SK-N-SH (cell line): ENCODE results near the gene LSR.

Source experiments
- EZH2phosphoT487 ChIP-seq: fragments of 200-600 bp; sonication (generic); IDR thresholded peaks from 2 replicates; pipeline ENCODE4 v1.6.1; 2017; ENCODE audit warnings: low read depth, mixed run types, mild to moderate bottlenecking, antibody characterized with exemption, moderate library complexity, borderline replicate concordance
- GABPA ChIP-seq: IDR thresholded peaks from 2 replicates; pipeline ENCODE4 v1.4.0; 2012; ENCODE audit warnings: low read depth, mild to moderate bottlenecking
- NFIC ChIP-seq: IDR thresholded peaks from 2 replicates; pipeline ENCODE4 v1.4.0; 2012; ENCODE audit warnings: borderline replicate concordance
- NRF1 ChIP-seq: IDR thresholded peaks from 2 replicates; pipeline ENCODE4 v1.6.1; 2012; ENCODE audit warnings: low read depth, mild to moderate bottlenecking, low read length
- POLR2AphosphoS5 ChIP-seq: IDR thresholded peaks from 2 replicates; pipeline ENCODE4 v1.6.1; 2012; ENCODE audit warnings: low read depth, low read length
- RAD21 ChIP-seq: IDR thresholded peaks from 2 replicates; pipeline ENCODE4 v1.6.1; 2012; ENCODE audit warnings: mild to moderate bottlenecking, low read length
- TCF12 ChIP-seq: IDR thresholded peaks from 2 replicates; pipeline ENCODE4 v1.4.0; 2012
- TF ChIP-seq, protein P1 (sequence below): fragments of 200-600 bp; sonication (generic); IDR thresholded peaks from 2 replicates; pipeline ENCODE4 v1.6.1; 2017; ENCODE audit warnings: antibody characterized with exemption, mild to moderate bottlenecking, moderate library complexity
- TF ChIP-seq, protein P2 (sequence below): IDR thresholded peaks from 2 replicates; pipeline ENCODE4 v1.6.1; 2012; ENCODE audit warnings: mild to moderate bottlenecking, low read depth, low read length, moderate library complexity
- TF ChIP-seq, protein P3 (sequence below): IDR thresholded peaks from 2 replicates; pipeline ENCODE4 v1.4.0; 2012; ENCODE audit warnings: low read depth
- TF ChIP-seq, protein P4 (sequence below): fragments of 150-350 bp; IDR thresholded peaks from 2 replicates; pipeline ENCODE4 v1.6.1; 2016; ENCODE audit warnings: mild to moderate bottlenecking, low read depth, low read length

DNA sequence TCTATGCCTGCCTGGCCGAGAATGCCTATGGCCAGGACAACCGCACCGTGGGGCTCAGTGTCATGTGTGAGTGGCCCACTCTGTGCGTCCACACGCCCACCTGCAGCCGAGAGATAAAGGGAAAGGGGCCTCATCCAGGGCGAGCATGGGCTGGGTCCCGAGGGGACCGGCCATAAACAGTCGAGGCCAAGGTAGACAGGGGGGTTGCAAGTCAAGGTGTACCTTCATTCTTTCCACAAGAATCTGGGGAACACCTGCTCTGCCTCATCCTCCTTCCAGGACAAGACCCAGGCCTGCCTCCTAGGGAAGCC is 51.5 kb downstream of the LSR start:
- TF ChIP-seq, protein P1, sequence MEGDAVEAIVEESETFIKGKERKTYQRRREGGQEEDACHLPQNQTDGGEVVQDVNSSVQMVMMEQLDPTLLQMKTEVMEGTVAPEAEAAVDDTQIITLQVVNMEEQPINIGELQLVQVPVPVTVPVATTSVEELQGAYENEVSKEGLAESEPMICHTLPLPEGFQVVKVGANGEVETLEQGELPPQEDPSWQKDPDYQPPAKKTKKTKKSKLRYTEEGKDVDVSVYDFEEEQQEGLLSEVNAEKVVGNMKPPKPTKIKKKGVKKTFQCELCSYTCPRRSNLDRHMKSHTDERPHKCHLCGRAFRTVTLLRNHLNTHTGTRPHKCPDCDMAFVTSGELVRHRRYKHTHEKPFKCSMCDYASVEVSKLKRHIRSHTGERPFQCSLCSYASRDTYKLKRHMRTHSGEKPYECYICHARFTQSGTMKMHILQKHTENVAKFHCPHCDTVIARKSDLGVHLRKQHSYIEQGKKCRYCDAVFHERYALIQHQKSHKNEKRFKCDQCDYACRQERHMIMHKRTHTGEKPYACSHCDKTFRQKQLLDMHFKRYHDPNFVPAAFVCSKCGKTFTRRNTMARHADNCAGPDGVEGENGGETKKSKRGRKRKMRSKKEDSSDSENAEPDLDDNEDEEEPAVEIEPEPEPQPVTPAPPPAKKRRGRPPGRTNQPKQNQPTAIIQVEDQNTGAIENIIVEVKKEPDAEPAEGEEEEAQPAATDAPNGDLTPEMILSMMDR: no peak
- TF ChIP-seq, protein P2, sequence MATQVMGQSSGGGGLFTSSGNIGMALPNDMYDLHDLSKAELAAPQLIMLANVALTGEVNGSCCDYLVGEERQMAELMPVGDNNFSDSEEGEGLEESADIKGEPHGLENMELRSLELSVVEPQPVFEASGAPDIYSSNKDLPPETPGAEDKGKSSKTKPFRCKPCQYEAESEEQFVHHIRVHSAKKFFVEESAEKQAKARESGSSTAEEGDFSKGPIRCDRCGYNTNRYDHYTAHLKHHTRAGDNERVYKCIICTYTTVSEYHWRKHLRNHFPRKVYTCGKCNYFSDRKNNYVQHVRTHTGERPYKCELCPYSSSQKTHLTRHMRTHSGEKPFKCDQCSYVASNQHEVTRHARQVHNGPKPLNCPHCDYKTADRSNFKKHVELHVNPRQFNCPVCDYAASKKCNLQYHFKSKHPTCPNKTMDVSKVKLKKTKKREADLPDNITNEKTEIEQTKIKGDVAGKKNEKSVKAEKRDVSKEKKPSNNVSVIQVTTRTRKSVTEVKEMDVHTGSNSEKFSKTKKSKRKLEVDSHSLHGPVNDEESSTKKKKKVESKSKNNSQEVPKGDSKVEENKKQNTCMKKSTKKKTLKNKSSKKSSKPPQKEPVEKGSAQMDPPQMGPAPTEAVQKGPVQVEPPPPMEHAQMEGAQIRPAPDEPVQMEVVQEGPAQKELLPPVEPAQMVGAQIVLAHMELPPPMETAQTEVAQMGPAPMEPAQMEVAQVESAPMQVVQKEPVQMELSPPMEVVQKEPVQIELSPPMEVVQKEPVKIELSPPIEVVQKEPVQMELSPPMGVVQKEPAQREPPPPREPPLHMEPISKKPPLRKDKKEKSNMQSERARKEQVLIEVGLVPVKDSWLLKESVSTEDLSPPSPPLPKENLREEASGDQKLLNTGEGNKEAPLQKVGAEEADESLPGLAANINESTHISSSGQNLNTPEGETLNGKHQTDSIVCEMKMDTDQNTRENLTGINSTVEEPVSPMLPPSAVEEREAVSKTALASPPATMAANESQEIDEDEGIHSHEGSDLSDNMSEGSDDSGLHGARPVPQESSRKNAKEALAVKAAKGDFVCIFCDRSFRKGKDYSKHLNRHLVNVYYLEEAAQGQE: no peak
- TF ChIP-seq RAD21: no peak
- TF ChIP-seq POLR2AphosphoS5: no peak
- no peak for TF ChIP-seq NFIC
- TF ChIP-seq GABPA: no peak
- no peak for TF ChIP-seq NRF1
- no peak for TF ChIP-seq EZH2phosphoT487
- TF ChIP-seq, protein P3, sequence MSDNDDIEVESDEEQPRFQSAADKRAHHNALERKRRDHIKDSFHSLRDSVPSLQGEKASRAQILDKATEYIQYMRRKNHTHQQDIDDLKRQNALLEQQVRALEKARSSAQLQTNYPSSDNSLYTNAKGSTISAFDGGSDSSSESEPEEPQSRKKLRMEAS: no peak
- TF ChIP-seq TCF12: no peak
- TF ChIP-seq, protein P4, sequence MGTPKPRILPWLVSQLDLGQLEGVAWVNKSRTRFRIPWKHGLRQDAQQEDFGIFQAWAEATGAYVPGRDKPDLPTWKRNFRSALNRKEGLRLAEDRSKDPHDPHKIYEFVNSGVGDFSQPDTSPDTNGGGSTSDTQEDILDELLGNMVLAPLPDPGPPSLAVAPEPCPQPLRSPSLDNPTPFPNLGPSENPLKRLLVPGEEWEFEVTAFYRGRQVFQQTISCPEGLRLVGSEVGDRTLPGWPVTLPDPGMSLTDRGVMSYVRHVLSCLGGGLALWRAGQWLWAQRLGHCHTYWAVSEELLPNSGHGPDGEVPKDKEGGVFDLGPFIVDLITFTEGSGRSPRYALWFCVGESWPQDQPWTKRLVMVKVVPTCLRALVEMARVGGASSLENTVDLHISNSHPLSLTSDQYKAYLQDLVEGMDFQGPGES: no peak
